Right lobe of liver (tissue), 6 donors: ENCODE results near the gene KMT5C. TPM values are rescaled to one million over a fixed set of nuclear protein-coding genes. Genes with fewer than 3 reads are reported as not detected.
A peak's percentile ranks its signal among the peaks of the same experiment; 100 is the strongest.

Source experiments
- ATAC-seq, 4 donors: fragments of 200-7000 bp; cut with Tn5 transposase; one replicate each; pipeline ENCODE4 v1.9.1; 2020; ENCODE audit warnings: mild to moderate bottlenecking in 4 of 4, moderate library complexity in 4 of 4
- DNase-seq, 3 donors: peaks; one replicate each; pipeline ENCODE4 v3.0.0-alpha.2; 2020
- H3K27ac ChIP-seq, 3 donors: fragments of 200-600 bp; one replicate each; pipeline ENCODE4 v1.8.0; 2022
- H3K27me3 ChIP-seq, 2 donors: fragments of 200-600 bp; one replicate each; pipeline ENCODE4 v1.8.0; 2022
- H3K36me3 ChIP-seq, 4 donors: fragments of 200-600 bp; sonication (generic) in 1 of 4; one replicate each; pipeline versions ENCODE4 v1.5.1 to v1.8.0; 2017 to 2022; ENCODE audit warnings: control low read depth in 1 of 4
- H3K4me1 ChIP-seq, 4 donors: fragments of 200-600 bp; sonication (generic) in 1 of 4; one replicate each; pipeline versions ENCODE4 v1.5.1 to v1.8.0; 2017 to 2022; ENCODE audit warnings: control low read depth in 1 of 4
- H3K4me3 ChIP-seq, 3 donors: fragments of 200-600 bp; one replicate each; pipeline ENCODE4 v1.8.0; 2022
- H3K9me3 ChIP-seq, 4 donors: fragments of 200-600 bp; sonication (generic) in 1 of 4; one replicate each; pipeline versions ENCODE4 v1.5.1 to v1.8.0; 2017 to 2022; ENCODE audit warnings: control low read depth in 1 of 4
- POLR2A ChIP-seq: fragments of 450-650 bp; IDR thresholded peaks from one replicate; pipeline ENCODE4 v1.6.1; 2017; ENCODE audit warnings: antibody characterized with exemption, mild to moderate bottlenecking
- WGBS: methylation state at CpG from one replicate; pipeline ENCODE4 v1.1.6; 2018; ENCODE audit warnings: low coverage, low lambda C conversion rate; ENCODE audit not compliant: insufficient coverage; ENCODE audit errors: missing lambda C conversion rate; 5-methylcytosine and 5-hydroxymethylcytosine counted together
- intact Hi-C, 2 donors: fragments of 100-400 bp; cut with DNase I; formaldehyde crosslinking; loops; one replicate each; pipeline versions ENCODE4 v1.11.2 to v1.14.1; 2022
- total RNA-seq, 6 experiments: library from RNA; depleted of rRNA in 2 of 6; stranded (reverse); fragments of >200 nt in 2 of 6; fragmentation: NEBNext Ultra II Directional in 3 of 6; extraction: Animal tissue kit (Norgen Biotek cat#: 25700) in 3 of 6; gene quantifications; one replicate each; pipeline versions ENCODE4 v1.1.0 to v1.2.4, GENCODE V29; 2016 to 2023
- TF ChIP-seq, protein P1 (sequence below), 4 donors: fragments of 200-600 bp in 3 of 4; fragments of 450-650 bp in 1 of 4; IDR thresholded peaks; one replicate each; pipeline versions ENCODE4 v1.5.1 to v1.8.0; 2016 to 2022; ENCODE audit warnings: antibody characterized with exemption in 4 of 4, mild to moderate bottlenecking in 2 of 4
- donor health status: DM: no; HTN: yes; CAD: no.
- donor health status: DM: no; HTN: no; CAD: no.
- donor health status: DM: no; HTN: no; CAD: no.
- donor health status: DM: no; HTN: yes; CAD: no.
- donor health status: DM: no; HTN: yes; CAD: no.

Gene KMT5C
- total RNA-seq, 6 experiments from 2014 or later = 2.3 to 5.3 (median 3.7) TPM

DNA sequence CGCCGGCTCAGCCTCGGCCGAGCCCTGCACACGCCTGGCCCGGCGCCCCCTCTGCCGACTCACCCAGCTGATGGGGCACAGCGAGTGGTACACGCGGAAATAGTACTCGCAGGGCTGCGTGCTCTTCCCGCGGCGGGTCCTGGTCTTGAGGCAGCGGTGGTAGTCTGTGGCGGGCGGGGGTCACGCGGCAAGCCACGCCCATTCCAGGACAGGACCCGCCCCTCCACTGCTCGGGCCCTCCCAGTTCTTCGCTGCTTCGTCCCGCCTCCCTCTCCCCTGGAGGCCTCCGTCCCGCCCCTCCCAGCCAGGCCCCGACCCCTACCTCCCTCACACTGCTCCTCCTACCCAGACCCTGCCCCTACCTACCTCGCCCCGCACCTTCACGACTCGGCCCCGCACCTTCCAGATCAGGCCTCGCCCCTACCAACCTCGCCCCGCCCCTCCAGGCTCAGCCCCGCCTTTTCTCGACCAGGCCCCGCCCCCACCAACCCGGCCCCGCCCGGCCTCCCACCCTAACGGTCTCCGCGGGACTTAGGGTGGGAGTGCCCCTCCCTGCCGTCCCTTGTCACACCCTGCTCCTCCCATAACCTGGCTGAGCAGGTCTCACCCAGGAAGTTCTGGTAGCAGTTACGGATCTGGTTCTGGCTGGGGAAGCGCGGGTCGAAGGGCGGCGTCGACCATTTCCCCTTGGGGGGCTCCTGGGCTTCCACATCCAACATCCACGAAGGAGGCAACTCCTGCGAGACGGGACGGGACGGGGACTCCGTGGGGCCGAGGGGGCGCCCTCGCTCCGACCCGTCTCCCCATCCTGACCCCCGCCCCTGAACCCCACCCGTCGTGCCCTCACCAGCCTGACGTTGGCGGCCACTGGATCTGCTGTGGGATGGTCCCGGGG lies 14.4 kb downstream of the KMT5C start:
- H3K36me3 ChIP-seq = no peaks in the 10 kb centered on the region
- no peaks in the 10 kb centered on the region for H3K9me3 ChIP-seq
- TF ChIP-seq, protein P1, sequence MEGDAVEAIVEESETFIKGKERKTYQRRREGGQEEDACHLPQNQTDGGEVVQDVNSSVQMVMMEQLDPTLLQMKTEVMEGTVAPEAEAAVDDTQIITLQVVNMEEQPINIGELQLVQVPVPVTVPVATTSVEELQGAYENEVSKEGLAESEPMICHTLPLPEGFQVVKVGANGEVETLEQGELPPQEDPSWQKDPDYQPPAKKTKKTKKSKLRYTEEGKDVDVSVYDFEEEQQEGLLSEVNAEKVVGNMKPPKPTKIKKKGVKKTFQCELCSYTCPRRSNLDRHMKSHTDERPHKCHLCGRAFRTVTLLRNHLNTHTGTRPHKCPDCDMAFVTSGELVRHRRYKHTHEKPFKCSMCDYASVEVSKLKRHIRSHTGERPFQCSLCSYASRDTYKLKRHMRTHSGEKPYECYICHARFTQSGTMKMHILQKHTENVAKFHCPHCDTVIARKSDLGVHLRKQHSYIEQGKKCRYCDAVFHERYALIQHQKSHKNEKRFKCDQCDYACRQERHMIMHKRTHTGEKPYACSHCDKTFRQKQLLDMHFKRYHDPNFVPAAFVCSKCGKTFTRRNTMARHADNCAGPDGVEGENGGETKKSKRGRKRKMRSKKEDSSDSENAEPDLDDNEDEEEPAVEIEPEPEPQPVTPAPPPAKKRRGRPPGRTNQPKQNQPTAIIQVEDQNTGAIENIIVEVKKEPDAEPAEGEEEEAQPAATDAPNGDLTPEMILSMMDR (IDR thresholded peaks at IDR 0.05) = no peak
- TF ChIP-seq POLR2A = no peak
- peaks cover 0 to 11% of the 10 kb centered on the region in 2 donors for H3K27me3 ChIP-seq
- intact Hi-C loops = no loop called here
- peak overlapping the region; percentile 1 to 36 (median 4) for H3K4me3 ChIP-seq
- ATAC-seq (peak; percentile 73 to 91 (median 87)), DNase-seq (peak in 2 of 3 donors; percentile 67 to 76)
- 5% methylated on average over 17 of the region's 72 CpGs for WGBS
- H3K27ac ChIP-seq = no peak overlapping the region
- H3K4me1 ChIP-seq = peaks cover 0 to 6% (median 0%) of the 10 kb centered on the region in 4 donors

DNA sequence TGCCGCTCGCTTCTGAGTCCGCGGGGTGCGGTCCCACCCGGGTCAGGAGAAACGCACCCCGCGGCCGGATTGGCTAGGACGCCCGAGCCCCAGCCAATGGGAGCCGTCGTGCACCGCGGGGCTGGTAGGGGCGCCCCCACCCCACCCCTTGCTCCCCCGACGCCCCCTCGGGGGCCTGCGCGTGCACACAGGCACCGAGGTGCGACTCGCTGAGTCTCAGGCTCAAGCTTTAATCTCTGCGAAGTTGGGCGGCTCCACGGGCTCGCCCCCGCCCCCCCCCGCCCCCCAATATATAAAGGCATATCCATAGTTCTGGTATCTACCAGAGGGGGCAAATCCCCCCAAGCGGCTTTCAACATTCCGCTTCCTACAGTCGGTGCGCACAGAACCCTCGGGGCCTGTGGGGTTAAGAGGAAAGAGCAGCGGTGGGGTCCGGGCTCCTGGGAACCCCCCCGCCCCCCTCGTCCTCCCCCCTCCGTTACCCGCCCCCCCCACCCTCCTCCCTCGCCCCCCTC lies 15.1 kb downstream of the KMT5C start, which contains the start of gene COX6B2:
Gene COX6B2, minus strand, starts transcription at position 22 of the 515 bp plus-strand sequence. CDS start 198 bp downstream, outside the sequence.
- Histone ChIP-seq H3K4me1 (peaks cover 0 to 6% (median 0%) of the 10 kb centered on the region in 4 donors), H3K27me3 (peaks cover 0 to 11% of the 10 kb centered on the region in 2 donors), H3K36me3 (no peaks in the 10 kb centered on the region), H3K4me3 (peak within 1 kb of the TSS; percentile 1 to 36 (median 4)), H3K27ac (no peak within 1 kb of the TSS), H3K9me3 (no peaks in the 10 kb centered on the region)
- intact Hi-C loops = no loop called here
- DNase-seq = peak in 1 of 3 donors; percentile 21
- ATAC-seq = no peak
- WGBS = 0% methylated on average over 2 of the region's 43 CpGs
- TF ChIP-seq POLR2A = no peak
- TF ChIP-seq, protein P1 (IDR thresholded peaks at IDR 0.05) = no peak

DNA sequence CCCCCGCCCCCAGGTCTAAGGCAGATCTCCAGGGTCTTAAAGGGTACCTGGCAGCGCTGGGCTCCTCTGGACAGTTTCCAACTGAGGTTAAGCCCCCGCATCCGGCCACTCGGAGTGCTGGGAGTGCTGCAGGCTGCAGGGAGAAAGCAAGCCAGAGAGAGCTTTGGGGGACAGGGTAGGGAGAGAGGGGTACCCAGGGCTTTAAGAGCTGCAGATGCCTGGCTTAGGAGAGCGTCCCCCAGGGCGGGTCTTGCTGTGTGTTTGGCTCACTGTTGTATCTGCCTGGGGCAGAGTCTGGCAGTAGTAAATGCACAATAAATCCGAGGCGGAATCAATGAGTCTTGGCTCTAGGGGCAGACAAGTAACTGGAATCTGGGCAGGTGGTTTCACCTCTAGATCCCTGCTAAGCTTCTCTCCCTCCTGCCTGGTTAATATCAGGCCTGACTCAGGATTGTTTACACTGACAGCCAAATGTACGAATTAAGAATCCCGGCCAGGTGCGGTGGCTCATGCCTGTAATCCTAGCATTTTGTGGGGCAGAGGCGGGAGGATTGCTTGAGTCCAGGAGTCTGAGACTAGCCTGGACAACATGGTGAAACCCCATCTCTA lies 15.6 kb downstream of the KMT5C start:
- intact Hi-C loops = no loop called here
- H3K4me3 ChIP-seq = no peak overlapping the region
- no peak for TF ChIP-seq POLR2A
- H3K27ac ChIP-seq = no peak overlapping the region
- H3K9me3 ChIP-seq = no peaks in the 10 kb centered on the region
- DNase-seq (no peak), ATAC-seq (no peak)
- peaks cover 0 to 6% (median 0%) of the 10 kb centered on the region in 4 donors for H3K4me1 ChIP-seq
- H3K27me3 ChIP-seq = peaks cover 0 to 11% of the 10 kb centered on the region in 2 donors
- H3K36me3 ChIP-seq = no peaks in the 10 kb centered on the region
- 33% methylated on average over 8 of the region's 13 CpGs for WGBS

DNA sequence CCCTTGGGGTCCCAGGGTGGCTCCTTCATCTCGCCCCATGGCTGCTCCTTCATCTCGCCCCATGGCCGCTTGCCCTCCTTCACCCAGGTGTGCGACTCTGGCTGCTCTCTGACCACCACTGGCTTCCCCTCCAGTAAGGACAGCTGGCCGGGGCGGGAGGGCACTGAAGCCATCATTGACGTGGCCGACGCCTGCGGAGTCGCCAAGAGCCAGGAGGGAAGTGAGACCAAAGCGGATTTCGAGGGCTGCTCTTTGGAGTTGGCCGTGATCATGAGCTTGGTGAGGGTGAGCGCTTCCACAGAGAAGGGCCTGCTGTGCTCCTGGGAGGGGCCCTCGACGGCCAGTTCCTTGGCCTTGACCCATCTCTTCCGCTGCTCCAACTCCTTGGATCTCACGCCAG lies 18.8 kb downstream of the KMT5C start:
- ATAC-seq (no peak), DNase-seq (no peak)
- Histone ChIP-seq H3K27ac (no peak overlapping the region), H3K4me1 (peaks cover 0 to 3% (median 0%) of the 10 kb centered on the region in 4 donors), H3K27me3 (peaks cover 0 to 3% of the 10 kb centered on the region in 2 donors), H3K9me3 (no peaks in the 10 kb centered on the region), H3K4me3 (no peak overlapping the region), H3K36me3 (no peaks in the 10 kb centered on the region)
- intact Hi-C loops = no loop called here
- WGBS = 87% methylated on average over 7 of the region's 19 CpGs
- TF ChIP-seq POLR2A = no peak
- TF ChIP-seq, protein P1 (IDR thresholded peaks at IDR 0.05) = no peak
